Measurements from ENCODE around the gene SCT.

The SCT gene

DNA sequence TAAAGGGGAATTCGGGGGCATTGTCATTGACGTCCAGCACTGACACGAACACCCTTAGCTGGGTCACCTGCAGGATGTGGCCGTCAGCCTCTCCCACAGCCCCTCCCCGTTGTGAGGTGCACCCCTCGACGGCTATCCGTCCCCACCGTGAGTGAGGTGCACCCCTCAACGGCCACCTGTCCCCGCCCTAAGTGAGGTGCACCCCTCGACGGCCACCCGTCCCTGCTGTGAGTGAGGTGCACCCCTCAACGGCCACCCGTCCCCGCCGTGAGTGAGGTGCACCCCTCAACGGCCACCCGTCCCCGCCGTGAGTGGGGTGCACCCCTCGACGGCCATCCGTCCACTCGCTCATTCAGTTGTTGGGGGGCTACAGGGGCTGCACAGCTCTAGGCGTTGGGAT is 5.1 kb downstream of the SCT start:
- DNase-seq (ENCODE audit: low read depth): no peak

DNA sequence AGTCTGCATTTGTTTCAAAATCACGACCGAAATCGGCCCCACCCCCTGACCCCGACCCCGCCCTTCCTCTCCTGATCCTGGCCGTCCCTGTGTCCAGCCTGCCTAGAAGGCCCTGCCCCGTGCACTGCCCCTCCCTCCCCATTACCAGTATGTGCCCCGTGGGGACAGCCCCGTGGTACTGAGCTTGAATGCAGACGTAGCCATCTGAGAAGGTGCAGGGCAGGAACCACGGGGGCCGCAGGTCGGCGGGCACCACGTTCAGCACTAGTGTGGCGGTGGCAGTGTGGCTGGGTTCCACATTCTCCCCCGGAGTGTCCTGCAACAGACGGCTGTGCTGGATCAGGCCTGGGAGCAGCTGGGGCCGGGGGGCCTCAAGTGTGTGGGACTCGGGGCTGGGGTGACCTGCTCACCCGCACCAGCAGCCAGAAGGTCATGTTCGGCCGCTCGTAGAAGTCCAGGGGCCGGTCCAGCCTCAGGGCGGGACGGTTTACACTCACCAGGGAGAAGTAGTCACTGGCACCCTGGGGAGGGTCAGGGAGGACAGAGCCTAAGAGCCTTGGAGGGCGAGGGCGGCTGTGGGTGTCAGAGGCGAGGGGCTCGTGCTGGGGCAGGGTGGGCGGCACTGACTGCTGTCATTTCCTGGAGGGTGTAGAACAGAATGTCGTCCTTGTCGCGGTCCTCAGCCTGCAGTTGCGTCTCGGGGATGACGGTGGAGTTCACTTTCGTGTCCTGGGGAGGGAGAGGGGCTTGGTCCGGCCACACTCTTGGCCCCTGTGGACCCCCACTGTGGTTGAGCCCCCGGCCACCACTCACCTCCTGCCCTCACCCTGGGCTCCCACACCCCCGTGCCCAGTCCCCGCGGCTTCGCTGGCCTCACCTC is 5.8 kb downstream of the SCT start:
- DNase-seq (ENCODE audit: low read depth): no peak

DNA sequence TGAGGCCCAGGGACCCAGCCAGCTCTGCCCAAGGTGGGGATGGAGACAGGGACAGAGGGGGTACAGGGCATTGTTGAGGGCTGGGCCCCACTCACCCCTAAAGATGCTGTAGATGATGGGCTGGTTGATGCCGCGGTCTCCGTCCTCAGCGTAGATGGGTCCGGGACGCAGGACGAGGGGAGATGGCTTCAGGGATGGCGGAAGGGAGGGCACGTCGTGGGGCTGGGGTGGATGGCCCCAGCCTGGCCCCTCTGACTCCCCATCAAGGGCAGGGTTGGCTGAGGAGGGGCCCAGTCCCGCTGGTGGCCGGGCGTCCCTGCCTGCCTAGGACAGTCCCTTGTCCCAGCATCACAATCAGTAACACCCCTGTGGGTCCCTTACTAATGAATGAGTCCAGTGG is 6.8 kb downstream of the SCT start:
- DNase-seq (ENCODE audit: low read depth): no peak

DNA sequence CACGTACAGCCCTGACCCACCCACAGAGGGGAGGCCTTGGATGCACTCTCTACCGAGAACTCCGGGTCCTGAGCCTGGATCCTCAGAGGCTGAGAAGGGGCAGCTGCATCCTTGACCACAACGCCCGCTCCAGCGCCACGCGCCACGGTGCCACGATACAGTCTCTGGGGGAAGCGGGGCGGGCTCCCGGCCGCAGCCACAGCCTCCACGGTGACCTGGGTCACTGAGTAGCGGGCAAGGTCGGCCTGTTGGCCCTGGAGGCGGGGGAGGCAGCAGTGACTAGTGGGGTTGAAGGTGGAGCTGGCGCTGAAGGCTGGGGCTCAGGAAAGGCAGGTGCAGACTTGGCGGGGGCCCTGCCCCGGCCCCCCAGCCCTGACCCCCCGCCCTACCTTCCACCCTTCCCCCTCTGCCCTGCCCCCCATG is 7.3 kb downstream of the SCT start:
- no peak for DNase-seq (ENCODE audit: low read depth)

DNA sequence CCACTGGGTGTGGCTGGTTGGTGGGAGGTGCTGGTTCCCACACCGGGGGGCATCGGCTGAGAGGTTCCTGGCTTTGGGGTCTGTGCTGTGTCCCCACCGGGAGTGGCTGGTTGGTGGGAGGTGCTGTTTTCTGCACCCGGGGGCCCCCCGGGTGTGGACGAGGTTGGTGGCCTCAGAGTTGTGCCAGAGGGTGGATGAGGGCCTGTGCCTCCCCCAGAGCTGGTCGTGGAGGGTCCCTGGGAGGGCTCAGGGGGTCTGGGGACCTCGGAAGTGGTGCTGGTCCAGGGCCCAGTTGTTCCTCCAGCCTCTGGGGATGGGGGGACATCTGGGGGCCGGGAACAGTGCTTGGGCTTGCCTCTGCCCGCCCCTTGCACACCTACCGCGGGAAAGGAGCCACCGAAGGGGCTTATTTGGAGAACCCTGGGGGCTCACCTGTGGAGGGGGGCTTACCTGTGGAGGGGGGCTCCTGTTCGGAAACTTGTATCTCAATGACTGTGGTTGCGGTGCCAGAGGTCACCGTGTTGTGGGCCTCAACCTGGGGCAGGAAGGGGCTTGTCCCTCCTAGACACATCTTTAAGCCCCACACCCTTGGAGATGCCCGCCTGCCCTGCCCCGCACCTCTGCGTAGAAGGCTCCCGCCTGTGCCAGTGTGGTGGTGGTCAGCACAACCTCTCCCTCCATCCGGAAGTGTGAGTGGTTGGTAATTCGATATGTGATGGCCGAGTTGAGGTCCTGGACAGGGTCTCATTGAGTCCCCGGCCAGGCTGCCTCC is 7.9 kb downstream of the SCT start:
- DNase-seq (ENCODE audit: low read depth): no peak

DNA sequence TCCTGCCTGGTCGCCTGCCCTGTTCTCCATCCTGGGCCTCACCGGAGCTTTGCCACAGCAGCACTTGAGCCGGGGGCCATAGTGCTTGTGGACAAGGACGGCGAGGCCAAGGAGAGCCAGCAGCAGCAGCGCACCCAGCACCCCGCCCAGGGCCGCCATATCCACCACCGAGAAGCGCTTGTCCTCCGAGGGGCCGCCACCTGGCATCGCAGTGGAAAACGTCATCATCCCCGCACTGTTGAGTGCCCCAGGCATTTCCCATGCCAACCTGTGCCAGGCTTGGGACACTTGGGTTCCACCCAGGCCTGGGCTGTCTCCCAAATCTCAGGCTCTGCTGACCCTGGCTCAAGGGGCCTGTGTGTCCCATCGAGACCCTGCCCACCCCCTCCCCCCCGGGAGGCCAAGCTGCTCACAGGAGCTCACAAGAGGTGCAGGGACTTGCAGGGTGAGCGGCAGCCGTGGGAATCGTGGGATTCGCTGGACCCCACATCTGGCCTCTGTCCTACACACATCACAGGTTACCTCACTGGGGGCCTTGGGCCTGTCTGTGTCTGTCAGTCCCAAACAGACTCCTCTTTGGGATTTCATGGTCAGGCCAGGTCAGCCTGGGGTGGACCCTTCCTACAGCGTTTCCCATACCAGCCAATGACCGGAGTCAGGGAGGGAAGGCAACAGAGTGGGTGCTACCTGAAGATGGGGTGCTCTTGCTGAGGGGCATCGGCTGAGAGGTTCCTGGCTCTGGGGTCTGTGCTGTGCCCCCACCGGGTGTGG is 8.9 kb downstream of the SCT start:
- no peak for DNase-seq (ENCODE audit: low read depth)

DNA sequence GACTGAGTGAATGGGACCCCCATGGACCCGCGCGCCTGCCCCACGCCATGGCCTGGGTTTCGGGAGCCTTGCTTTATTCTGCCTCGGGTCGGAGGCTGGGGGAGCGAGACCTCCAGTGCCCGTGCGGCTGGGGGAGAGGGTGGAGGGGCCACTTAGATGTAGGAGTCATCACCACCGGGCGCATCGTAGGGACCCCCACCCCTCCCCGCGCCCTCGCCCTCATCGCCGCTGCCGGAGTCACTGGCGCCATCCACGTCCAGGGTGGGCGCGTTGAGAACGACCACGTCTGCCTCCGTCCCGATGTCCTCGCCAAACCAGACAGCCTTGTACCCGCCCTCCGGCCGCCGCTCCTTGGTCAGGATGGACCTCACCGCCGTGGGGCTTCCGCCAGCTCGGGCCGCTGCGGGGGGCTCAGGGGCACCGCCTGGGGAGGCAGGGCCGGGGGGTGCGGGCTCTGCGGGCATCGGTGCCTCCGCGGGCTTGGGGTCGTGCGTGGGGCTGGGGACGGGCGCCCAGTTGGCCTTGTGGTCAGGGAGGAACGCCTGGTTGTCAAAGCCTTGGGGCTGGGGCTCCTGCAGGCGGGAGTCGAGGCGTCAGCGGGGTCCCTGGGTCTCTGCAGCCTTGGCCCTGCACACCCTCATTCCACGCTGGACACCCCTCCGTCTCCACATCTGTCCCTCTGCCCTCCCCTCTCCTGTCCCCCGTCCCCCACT is 9.6 kb downstream of the SCT start:
- DNase-seq (ENCODE audit: low read depth): no peak

DNA sequence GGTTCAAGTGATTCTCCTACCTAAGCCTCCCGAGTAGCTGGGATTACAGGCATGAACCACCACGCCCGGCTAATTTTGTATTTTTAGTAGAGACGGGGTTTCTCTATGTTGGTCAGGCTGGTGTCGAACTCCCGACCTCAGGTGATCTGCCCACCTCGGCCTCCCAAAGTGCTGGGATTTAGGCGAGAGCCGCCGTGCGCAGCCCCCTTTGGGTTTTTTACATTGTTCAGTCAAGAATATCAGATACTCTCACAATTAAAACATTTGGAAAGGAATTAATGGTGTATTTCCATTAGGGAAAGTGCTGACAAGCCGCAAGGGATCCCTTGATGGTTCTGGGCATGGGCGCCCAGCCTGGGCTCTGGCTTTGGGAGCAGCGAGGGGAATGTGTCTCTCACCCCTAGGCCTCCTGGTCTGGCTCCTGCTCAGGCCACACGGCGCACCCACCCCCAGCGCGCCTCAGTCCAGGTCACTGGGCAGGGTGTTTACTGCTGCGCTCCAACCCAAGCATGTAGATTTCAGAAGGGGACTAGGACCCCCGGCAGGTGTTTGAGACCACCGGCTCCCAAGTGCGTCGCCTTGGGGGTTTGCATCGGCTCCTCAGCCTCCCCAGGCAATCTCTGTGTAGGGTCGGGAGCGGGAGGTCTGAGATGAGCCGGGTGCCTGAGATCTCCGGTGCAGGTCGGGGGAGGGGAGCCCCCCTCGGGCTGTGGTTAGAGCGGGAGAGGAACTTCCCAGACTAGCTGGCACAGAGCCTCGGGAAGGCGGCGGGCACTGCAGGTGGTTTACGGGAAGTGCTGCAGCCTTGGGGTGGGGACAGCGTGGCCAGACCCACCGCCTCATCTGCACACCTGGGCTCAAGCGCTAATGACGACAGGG is 10.4 kb downstream of the SCT start:
- DNase-seq (ENCODE audit: low read depth): no peak

DNA sequence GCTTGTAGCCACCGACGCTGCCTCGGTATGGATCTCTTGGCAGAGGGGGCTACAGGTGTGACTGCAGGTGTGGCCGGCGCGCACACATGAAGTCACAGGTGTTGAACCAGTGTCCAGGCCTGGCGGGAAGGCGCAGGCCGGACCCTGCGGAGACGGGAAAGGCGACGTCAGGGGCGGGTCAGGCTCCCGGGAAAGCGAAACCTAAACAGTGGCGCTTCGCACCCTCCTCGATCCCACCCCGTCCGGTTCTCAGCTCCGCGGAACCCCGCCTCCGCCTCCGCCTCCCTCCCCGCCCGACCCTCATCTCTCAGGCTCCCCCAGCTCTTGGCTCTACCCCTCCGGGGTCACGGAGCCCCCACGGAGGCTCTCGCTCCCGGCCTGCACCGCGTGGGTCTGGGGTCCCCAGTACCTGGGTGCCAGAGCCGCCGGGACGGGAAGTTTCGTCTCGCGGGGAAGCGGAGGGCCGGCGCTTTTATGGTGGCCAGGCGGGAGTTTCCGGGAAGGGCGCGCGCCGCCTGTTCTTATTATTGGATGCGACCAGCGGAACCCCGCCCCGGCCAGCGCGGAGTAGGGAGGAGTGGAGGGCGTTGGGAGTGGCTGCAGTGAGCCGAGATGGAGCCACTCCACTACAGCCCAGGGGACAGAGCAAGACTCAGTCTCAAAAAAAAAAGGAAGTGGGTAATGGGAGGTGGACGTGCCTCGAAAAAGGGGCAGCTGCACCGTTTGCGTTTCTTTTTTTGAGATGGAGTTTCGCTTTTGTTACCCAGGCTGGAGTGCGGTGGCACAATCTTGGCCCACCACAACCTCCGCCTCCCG is 11.3 kb downstream of the SCT start, which contains the start of gene IRF7:
TSS of gene IRF7 (minus strand) at position 447 of the 816 bp plus-strand sequence. CDS start 586 bp downstream, outside the sequence.
- peak; percentile 78 for DNase-seq (ENCODE audit: low read depth)

DNA sequence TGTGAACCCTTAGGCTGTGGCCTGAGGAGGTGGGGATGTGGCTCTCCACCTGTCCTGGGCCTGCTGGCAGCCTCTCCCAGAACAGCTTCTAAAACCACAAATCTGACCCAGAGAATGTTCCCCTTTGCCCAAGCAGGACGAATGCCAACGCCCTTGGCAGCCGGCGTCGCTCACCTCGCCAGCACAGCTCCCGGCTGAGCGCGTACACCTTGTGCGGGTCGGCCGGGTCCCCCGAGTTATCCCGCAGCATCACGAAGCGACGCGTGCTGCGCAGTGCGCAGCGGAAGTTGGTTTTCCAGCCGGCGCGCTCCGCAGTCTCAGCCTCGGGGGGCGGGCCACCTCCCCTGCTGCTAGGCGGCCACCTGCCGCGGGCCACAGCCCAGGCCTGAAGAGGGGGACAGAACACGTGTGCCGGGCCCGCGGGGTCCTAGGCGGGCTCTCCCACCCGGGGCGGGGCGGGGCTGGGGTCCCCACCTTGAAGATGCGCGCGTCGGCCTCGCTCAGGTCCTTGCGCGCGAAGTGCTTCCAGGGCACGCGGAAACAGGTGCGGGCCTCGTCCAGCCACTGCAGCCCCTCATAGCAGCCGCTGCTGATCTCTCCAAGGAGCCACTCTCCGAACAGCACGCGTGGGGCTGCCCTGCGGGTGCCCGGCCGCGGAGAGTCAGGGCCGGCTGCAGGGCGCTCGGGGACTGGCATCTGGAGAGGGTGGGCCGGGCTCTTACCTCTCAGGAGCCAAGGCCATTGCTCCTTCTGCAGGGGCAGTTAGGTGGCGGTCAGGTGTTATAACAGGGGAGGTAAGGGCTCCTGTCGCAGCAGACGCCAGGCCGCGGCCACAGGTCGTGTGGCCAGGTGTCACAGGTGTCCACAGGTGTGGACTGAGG is 12.1 kb downstream of the SCT start:
- no peak for DNase-seq (ENCODE audit: low read depth)

DNA sequence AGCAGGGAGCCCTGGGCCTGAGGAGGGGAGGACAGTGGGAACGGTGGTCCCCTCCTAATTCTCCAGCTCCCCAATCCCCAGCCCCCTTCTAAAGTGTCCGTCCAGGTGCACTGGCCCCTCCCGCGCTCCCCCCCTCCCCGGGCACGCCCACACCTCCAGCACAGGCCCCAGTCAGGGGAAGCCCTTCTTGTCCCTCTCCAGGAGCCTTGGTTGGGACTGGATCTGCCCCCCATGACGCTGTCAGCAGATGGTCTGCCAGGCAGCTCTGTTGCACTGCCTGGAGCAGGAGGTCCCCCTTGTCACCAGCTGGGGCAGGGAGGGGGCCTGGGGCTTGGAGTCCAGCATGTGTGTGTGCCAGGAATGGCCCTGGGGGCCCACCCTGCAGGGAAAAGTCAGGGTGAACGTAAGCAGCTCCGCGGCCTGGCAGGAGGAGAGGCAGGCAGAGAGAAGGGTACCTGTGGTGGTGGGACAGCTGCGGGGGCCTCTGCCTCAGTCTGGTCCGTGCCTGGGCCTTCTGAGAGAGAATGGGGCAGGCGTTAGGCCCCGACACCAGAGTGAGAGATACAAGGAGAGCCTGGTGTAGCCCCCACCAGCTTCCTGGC is 12.9 kb downstream of the SCT start:
- no peak for DNase-seq (ENCODE audit: low read depth)

DNA sequence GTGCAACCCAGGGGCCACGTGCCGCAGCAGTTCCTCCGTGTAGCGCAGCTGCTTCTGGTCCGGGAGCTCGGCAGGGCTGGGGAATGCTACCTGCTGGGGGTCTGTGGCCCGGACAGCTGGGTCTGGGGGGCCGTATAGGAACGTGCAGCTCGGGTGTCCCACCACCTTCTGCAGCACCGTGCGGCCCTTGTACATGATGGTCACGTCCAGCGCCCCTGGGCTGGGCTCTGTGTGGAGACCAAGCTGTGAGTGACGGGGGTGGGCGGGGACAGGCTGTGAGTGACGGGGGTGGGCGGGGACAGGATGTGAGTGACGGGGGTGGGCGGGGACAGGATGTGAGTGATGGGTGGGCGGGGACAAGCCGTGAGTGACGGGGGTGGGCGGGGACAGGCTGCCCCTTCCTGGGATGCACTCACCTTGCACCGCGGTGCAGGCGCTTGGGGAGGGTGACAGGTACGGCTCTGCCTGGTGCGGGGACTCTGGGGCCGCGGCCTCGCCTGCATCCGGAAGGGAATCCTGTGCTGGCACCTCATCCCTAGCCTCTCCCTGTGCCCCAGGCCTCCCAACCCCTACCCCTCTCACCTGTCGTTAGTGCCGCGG is 13.5 kb downstream of the SCT start:
- no peak for DNase-seq (ENCODE audit: low read depth)

DNA sequence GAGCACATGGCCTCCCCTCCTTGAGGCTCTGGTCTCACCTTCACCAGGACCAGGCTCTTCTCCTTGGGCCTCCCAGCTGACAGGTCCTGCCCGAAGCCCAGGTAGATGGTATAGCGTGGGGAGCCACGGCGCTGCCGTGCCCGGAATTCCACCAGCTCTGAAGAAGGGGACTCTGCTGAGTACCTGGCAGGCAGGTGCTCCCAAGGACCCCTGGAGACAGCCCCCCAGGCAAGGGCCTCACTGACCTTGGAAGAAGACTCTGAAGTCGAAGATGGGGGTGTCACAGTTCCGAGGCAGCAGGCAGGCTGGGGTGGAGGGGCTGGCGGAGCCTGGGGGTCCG is 14.1 kb downstream of the SCT start:
- DNase-seq (ENCODE audit: low read depth): no peak

DNA sequence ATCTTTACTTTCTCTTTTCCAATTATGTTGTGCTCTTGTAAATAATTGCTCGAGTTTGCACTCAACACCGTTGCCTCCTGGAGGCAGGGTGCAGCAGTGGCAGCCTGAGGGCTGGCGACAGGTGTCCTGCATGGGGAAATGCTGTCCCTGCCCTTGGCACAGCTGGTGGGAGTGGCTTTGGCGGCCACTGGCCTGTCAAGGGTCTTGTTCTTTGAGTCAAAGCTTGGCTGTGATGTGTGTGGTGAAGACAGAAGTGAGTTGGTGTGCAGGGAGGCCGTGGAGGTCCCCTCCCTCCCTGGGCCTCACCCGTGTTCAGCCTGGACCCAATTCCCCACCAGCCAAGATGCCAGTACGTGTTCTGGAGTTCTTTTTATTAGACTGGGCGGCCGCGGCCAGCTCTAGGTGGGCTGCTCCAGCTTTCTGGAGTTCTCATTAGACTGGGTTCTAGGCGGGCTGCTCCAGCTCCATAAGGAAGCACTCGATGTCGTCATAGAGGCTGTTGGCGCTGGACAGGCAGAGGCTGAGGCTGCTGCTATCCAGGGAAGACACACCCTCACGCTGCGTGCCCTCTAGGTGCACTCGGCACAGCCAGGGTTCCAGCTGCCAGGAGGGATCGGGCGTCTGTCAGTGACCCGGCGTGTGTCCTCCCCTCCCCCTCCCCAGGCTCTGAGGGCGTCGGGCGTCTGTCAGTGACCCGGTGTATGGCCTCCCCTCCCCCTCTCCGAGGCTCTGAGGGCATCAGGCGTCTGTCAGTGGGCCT is 14.6 kb downstream of the SCT start:
- DNase-seq (ENCODE audit: low read depth): no peak

DNA sequence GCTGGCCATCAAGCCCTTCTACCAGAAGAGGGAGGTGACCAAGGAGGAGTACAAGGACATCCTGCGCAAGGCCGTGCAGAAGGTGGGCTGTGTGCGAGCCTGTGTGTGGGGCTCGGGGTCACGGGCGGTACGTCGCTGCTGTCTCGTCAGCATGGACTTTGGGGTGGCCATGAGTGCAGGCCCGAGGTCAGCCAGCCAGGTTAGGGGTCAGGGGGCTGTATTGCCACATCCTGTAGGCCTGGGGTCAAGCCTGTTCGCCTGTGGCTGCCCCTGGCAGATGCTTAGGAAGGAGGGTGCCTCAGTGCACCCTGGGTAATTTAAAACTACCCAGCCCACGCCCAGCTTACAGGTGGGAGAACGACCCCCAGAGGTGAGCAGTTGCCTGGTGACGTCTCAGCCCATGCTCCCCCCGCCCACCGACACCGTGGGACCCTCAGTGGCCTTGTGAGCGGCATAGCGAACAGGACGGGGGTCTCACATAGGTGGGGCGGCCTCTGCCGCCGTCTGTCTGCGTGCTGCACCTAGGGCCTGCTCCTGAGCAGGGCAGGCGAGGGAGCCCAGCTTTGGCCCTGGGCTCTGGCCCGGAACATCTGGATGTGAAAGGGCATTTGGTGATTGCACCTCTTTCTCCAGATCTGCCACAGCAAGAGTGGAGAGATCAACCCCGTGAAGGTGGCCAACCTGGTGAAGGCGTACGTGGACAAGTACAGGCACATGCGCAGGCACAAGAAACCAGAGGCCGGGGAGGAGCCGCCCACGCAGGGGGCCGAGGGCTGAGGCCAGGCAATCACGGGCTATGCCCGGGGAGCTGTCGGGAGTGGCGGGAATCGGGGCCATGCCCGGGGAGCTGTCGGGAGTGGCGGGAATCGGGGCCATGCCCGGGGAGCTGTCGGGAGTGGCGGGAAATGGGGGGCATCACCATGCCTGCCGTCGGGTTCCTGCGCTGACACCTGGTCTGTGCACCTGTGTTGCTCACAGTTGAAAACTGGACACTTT is 15.7 kb downstream of the SCT start:
- no peak for DNase-seq (ENCODE audit: low read depth)

DNA sequence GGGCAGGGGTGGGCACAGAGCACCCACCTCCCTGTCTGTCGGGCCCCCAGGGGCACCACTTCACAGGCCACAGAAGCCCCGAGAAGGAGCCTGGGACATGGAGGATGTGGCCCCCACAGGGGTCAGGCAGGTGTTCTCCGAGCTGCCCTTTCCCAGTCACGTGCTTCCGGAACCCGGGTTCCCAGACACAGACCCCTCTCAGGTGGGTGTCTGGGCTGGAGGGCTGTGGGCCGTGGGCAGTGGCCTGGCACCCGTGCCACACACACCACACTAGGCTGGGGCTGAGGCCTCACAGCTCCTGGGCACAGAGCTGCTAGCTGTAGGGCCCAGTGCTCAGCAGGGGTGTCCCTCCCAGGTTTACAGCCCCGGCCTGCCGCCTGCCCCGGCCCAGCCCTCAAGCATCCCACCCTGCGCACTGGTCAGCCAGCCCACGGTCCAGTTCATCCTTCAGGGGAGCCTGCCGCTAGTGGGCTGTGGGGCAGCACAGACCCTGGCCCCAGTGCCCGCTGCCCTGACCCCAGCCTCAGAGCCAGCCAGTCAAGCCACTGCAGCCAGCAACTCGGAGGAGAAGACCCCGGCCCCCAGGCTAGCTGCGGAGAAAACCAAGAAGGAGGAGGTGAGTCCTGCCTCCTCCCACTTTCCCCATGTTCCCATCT is 16.7 kb downstream of the SCT start:
- DNase-seq (ENCODE audit: low read depth): no peak
